SK-N-SH treated with all-trans-retinoic acid at 6 μM for 48 hours (cell line): ENCODE results near the gene C2CD4C.

Source experiments
- ATAC-seq: fragments of 200-7000 bp; cut with Tn5 transposase; 3 replicates; pipeline ENCODE4 v1.9.1; 2020; ENCODE audit warnings: mild to moderate bottlenecking, moderate library complexity
- ARNTL ChIP-seq: fragments of 450-650 bp; formaldehyde crosslinking; IDR thresholded peaks from 2 replicates; pipeline ENCODE4 v1.5.0; 2020; ENCODE audit warnings: low read depth, mild to moderate bottlenecking, moderate library complexity, borderline replicate concordance
- BACH2 ChIP-seq: fragments of 250-450 bp; sonication (Bioruptor Pico); IDR thresholded peaks from 2 replicates; pipeline ENCODE4 v1.9.0; 2021; ENCODE audit warnings: mild to moderate bottlenecking, borderline replicate concordance
- CSDC2 ChIP-seq: fragments of 250-450 bp; sonication (Bioruptor Pico); IDR thresholded peaks from 2 replicates; pipeline ENCODE4 v1.5.0; 2020; ENCODE audit warnings: mild to moderate bottlenecking, moderate library complexity
- CSRNP3 ChIP-seq: fragments of 250-450 bp; sonication (Bioruptor Pico); IDR thresholded peaks from 2 replicates; pipeline ENCODE4 v1.5.1; 2021; ENCODE audit warnings: mild to moderate bottlenecking, moderate library complexity
- ESRRG ChIP-seq: fragments of 250-450 bp; sonication (Bioruptor Pico); IDR thresholded peaks from 2 replicates; pipeline ENCODE4 v1.6.1; 2021; ENCODE audit warnings: mild to moderate bottlenecking
- ISL1 ChIP-seq: fragments of 250-450 bp; sonication (Bioruptor Pico); IDR thresholded peaks from 2 replicates; pipeline ENCODE4 v2.1.2; 2022; ENCODE audit warnings: mild to moderate bottlenecking, moderate library complexity
- OSR1 ChIP-seq: fragments of 250-450 bp; sonication (Bioruptor Pico); IDR thresholded peaks from 2 replicates; pipeline ENCODE4 v1.8.0; 2022; ENCODE audit warnings: moderate library complexity, mild to moderate bottlenecking, inconsistent platforms
- PATZ1 ChIP-seq: fragments of 250-450 bp; sonication (Bioruptor Pico); IDR thresholded peaks from 2 replicates; pipeline ENCODE4 v1.8.0; 2020; ENCODE audit warnings: mild to moderate bottlenecking, moderate library complexity, borderline replicate concordance
- PPARA ChIP-seq: fragments of 250-450 bp; sonication (Bioruptor Pico); IDR thresholded peaks from 2 replicates; pipeline ENCODE4 v1.5.0; 2020; ENCODE audit warnings: mild to moderate bottlenecking, borderline replicate concordance
- RARB ChIP-seq: fragments of 250-450 bp; sonication (Bioruptor Pico); IDR thresholded peaks from 2 replicates; pipeline ENCODE4 v1.8.0; 2021; ENCODE audit warnings: mild to moderate bottlenecking, moderate library complexity
- SNAI2 ChIP-seq: fragments of 250-450 bp; sonication (Bioruptor Pico); IDR thresholded peaks from 2 replicates; pipeline ENCODE4 v1.5.0; 2020; ENCODE audit warnings: mild to moderate bottlenecking, moderate library complexity
- TCF4 ChIP-seq: fragments of 250-450 bp; sonication (Bioruptor Pico); IDR thresholded peaks from 2 replicates; pipeline ENCODE4 v1.8.0; 2021; ENCODE audit warnings: mild to moderate bottlenecking, moderate library complexity, borderline replicate concordance
- TOX ChIP-seq: fragments of 250-450 bp; sonication (Bioruptor Pico); IDR thresholded peaks from 2 replicates; pipeline ENCODE4 v1.8.0; 2021; ENCODE audit warnings: mild to moderate bottlenecking, moderate library complexity, borderline replicate concordance
- TSHZ2 ChIP-seq: fragments of 250-450 bp; sonication (Bioruptor Pico); IDR thresholded peaks from 2 replicates; pipeline ENCODE4 v1.5.0; 2020; ENCODE audit warnings: mild to moderate bottlenecking, moderate library complexity
- ZC3H10 ChIP-seq: fragments of 250-450 bp; sonication (Bioruptor Pico); IDR thresholded peaks from 2 replicates; pipeline ENCODE4 v1.5.1; 2021; ENCODE audit warnings: mild to moderate bottlenecking, moderate library complexity
- ZFP3 ChIP-seq: fragments of 250-450 bp; sonication (Bioruptor Pico); IDR thresholded peaks from 2 replicates; pipeline ENCODE4 v1.5.0; 2020; ENCODE audit warnings: mild to moderate bottlenecking, moderate library complexity
- ZFP30 ChIP-seq: fragments of 450-650 bp; formaldehyde crosslinking; IDR thresholded peaks from 2 replicates; pipeline ENCODE4 v1.5.0; 2022; ENCODE audit warnings: mild to moderate bottlenecking, moderate library complexity
- ZNF565 ChIP-seq: fragments of 450-650 bp; formaldehyde crosslinking; conservative IDR thresholded peaks from 2 replicates; pipeline ENCODE4 v1.5.0; 2020; ENCODE audit warnings: low read depth, mild to moderate bottlenecking, moderate library complexity
- ZNF70 ChIP-seq: fragments of 450-650 bp; formaldehyde crosslinking; IDR thresholded peaks from 2 replicates; pipeline ENCODE4 v1.5.0; 2020; ENCODE audit warnings: mild to moderate bottlenecking, moderate library complexity
- ZNF8 ChIP-seq: fragments of 450-650 bp; formaldehyde crosslinking; IDR thresholded peaks from 2 replicates; pipeline ENCODE4 v1.5.0; 2020; ENCODE audit warnings: mild to moderate bottlenecking, moderate library complexity
- TF ChIP-seq, protein P1 (sequence below): fragments of 250-450 bp; sonication (Bioruptor Pico); IDR thresholded peaks from 2 replicates; pipeline ENCODE4 v1.5.1; 2020; ENCODE audit warnings: low read depth, mild to moderate bottlenecking, moderate library complexity

Gene C2CD4C

GRCh38 chr19:415292-415691, 6.3 kb upstream of the C2CD4C start:
- ATAC-seq = no peak
- TF ChIP-seq ARNTL (CRISPR knock-in tag) (no peak), ESRRG (CRISPR knock-in tag) (no peak), ISL1 (no peak), BACH2 (no peak), ZNF70 (CRISPR knock-in tag) (no peak), PPARA (CRISPR knock-in tag) (no peak), TCF4 (no peak), OSR1 (CRISPR knock-in tag) (no peak), CSDC2 (CRISPR knock-in tag) (no peak), ZNF565 (CRISPR knock-in tag) (no peak), CSRNP3 (CRISPR knock-in tag) (no peak), ZNF8 (CRISPR knock-in tag) (no peak), RARB (CRISPR knock-in tag) (no peak), ZFP3 (CRISPR knock-in tag) (no peak), PATZ1 (no peak), TOX (no peak), ZFP30 (CRISPR knock-in tag) (no peak)
- TF ChIP-seq, protein P1, sequence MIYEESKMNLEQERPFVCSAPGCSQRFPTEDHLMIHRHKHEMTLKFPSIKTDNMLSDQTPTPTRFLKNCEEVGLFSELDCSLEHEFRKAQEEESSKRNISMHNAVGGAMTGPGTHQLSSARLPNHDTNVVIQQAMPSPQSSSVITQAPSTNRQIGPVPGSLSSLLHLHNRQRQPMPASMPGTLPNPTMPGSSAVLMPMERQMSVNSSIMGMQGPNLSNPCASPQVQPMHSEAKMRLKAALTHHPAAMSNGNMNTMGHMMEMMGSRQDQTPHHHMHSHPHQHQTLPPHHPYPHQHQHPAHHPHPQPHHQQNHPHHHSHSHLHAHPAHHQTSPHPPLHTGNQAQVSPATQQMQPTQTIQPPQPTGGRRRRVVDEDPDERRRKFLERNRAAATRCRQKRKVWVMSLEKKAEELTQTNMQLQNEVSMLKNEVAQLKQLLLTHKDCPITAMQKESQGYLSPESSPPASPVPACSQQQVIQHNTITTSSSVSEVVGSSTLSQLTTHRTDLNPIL (CRISPR knock-in tag) = no peak

GRCh38 chr19:413756-414420, 4.9 kb upstream of the C2CD4C start:
- no peak for ATAC-seq
- TF ChIP-seq ZC3H10 (CRISPR knock-in tag) (no peak), ZNF70 (CRISPR knock-in tag) (no peak), BACH2 (no peak), OSR1 (CRISPR knock-in tag) (no peak), RARB (CRISPR knock-in tag) (no peak), ARNTL (CRISPR knock-in tag) (no peak), SNAI2 (no peak), TCF4 (no peak), ZFP30 (CRISPR knock-in tag) (no peak)
- TF ChIP-seq, protein P1 (CRISPR knock-in tag) = no peak

DNA sequence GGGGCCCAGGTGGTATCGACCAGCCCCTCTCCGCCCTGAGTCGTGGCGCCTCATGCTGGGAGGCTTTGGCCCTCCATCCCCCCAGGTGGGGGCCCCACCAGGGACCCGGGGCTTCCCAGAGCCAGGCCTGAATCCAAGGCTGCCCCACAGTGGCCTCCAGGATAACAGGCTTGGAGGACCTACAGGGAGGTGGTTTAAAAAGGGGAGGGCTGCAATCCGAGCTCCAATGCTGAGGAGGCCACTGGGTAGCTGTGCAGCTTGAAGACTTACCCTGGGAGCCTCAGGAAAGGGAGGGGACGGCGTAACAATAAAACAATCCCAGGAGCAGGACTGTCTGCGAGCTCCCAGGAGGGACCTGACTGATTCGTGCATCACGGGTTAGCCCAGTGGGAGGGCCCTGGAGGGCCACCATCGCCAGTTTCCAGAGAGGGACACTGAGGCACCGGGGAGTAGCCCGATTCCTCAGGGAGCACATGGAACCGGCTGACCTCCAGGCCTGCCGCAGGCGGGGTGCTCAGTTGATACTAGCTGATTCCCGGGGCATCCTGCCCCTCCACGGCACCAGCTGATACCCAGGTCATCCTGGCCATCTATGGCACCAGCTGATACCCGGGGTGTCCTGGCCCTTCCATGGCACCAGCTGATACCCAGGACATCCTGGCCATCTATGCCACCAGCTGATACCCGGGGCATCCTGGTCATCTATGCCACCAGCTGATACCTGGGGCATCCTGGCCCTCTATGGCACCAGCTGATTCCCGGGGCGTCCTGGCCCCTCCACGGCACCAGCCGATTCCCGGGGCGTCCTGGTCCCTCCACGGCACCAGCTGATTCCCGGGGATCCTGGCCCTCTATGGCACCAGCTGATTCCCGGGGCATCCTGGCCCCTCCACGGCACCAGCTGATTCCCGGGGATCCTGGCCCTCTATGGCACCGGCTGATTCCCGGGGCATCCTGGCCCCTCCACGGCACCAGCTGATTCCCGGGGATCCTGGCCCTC, 3.7 kb upstream of the C2CD4C start:
- TF ChIP-seq ZNF8 (CRISPR knock-in tag) (no peak), TOX (no peak), ZC3H10 (CRISPR knock-in tag) (no peak), TSHZ2 (no peak), ARNTL (CRISPR knock-in tag) (no peak), ZNF70 (CRISPR knock-in tag) (no peak), ZNF565 (CRISPR knock-in tag) (no peak), TCF4 (no peak), BACH2 (no peak), ZFP3 (CRISPR knock-in tag) (no peak), CSDC2 (CRISPR knock-in tag) (no peak)
- ATAC-seq = no peak
